ENCODE results near the gene AFAP1.

GRCh38 chr4:7714176-7714575 is 225.5 kb downstream of the AFAP1 start:
- TF ChIP-seq, protein P1, sequence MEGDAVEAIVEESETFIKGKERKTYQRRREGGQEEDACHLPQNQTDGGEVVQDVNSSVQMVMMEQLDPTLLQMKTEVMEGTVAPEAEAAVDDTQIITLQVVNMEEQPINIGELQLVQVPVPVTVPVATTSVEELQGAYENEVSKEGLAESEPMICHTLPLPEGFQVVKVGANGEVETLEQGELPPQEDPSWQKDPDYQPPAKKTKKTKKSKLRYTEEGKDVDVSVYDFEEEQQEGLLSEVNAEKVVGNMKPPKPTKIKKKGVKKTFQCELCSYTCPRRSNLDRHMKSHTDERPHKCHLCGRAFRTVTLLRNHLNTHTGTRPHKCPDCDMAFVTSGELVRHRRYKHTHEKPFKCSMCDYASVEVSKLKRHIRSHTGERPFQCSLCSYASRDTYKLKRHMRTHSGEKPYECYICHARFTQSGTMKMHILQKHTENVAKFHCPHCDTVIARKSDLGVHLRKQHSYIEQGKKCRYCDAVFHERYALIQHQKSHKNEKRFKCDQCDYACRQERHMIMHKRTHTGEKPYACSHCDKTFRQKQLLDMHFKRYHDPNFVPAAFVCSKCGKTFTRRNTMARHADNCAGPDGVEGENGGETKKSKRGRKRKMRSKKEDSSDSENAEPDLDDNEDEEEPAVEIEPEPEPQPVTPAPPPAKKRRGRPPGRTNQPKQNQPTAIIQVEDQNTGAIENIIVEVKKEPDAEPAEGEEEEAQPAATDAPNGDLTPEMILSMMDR (IDR thresholded peaks at IDR 0.05), result no peak
- TF ChIP-seq POLR2A (IDR thresholded peaks at IDR 0.05), result no peak
- no peak for TF ChIP-seq EP300 (IDR thresholded peaks at IDR 0.05; ENCODE audit: low read depth)
- TF ChIP-seq POLR2AphosphoS5 (IDR thresholded peaks at IDR 0.05), result no peak

All from transverse colon (tissue), 4 donors.